ENCODE measurements around the gene NTM. TPM values are rescaled to one million over a fixed set of nuclear protein-coding genes. Genes with fewer than 3 reads are reported as not detected.
A peak's percentile ranks its signal among the peaks of the same experiment; 100 is the strongest.

NTM gene
- total RNA-seq, 4 donors from 2014 or later = 3.6 to 11.8 (median 7.8) TPM

DNA sequence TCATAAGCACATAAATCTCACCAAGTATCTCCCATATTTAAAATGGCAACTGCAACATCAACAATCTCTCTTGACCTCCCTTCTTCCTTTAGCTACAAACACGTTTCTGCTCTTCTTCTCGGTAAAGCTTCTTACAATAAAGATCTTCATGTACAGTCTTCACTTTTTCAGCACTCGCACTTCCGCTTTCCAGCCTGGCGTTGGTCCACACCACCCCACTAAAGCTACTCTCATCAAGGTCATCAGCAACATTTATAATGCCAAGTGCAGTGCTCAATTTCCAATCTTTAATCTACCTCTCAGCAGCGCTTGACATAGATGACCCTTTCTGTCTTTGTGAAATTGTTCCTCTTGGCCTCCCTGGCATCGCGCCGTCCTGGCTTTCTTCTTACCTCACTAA, 33.6 kb downstream of the NTM start:
- H3K4me1 ChIP-seq = no peaks in the 10 kb centered on the region
- no peak overlapping the region for H3K27ac ChIP-seq
- H3K36me3 ChIP-seq = no peaks in the 10 kb centered on the region
- ATAC-seq = no peak
- H3K9me3 ChIP-seq = no peaks in the 10 kb centered on the region
- no peak overlapping the region for H3K4me3 ChIP-seq
- TF ChIP-seq, protein P1, sequence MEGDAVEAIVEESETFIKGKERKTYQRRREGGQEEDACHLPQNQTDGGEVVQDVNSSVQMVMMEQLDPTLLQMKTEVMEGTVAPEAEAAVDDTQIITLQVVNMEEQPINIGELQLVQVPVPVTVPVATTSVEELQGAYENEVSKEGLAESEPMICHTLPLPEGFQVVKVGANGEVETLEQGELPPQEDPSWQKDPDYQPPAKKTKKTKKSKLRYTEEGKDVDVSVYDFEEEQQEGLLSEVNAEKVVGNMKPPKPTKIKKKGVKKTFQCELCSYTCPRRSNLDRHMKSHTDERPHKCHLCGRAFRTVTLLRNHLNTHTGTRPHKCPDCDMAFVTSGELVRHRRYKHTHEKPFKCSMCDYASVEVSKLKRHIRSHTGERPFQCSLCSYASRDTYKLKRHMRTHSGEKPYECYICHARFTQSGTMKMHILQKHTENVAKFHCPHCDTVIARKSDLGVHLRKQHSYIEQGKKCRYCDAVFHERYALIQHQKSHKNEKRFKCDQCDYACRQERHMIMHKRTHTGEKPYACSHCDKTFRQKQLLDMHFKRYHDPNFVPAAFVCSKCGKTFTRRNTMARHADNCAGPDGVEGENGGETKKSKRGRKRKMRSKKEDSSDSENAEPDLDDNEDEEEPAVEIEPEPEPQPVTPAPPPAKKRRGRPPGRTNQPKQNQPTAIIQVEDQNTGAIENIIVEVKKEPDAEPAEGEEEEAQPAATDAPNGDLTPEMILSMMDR (IDR thresholded peaks at IDR 0.05) = no peak
- TF ChIP-seq POLR2AphosphoS5 (IDR thresholded peaks at IDR 0.05) (no peak), EP300 (IDR thresholded peaks at IDR 0.05) (no peak), POLR2A (IDR thresholded peaks at IDR 0.05) (no peak)
- 84 to 98% methylated on average over 8 to 9 of the region's 9 CpGs for WGBS, 2 donors (ENCODE audit: low coverage in 1 of 2)
- H3K27me3 ChIP-seq = no peaks in the 10 kb centered on the region

DNA sequence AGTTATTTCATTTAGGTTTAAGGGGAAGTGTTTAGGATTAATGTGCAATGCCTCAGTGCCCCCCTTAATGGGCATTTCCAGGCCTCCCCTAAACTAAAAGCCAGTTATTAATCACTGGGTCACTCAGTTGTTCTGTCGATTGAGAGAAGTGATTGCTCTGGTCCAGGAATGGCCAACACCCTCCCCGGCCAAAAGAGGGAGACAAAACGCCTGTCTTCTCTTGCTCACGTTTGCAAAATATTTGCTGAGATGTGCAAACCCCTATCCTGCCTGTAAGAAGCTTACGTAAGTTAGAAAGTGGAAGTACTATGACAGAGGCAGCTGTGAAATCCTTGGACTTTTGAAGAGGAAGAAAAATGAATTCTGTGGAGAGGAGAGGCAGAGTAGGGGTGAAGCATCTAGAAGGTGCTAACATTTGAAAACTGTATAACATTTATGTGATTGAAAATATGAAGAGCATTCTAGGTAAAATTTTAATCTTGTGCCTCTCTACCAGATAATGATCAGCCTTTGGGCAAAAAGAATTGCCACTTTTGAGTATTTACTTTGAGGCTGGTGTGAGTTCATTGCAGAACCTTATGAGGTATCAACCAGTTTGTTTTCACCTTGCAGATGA, 37.7 kb downstream of the NTM start:
- H3K9me3 ChIP-seq = no peaks in the 10 kb centered on the region
- peak; percentile 69 for ATAC-seq
- H3K27me3 ChIP-seq = no peaks in the 10 kb centered on the region
- H3K36me3 ChIP-seq = no peaks in the 10 kb centered on the region
- no peak overlapping the region for H3K4me3 ChIP-seq
- TF ChIP-seq, protein P1 (IDR thresholded peaks at IDR 0.05) = peak in 1 of 4 experiments; percentile 25
- TF ChIP-seq EP300 (IDR thresholded peaks at IDR 0.05) = no peak
- whole genome bisulfite sequencing, 2 donors (ENCODE audit: low coverage in 1 of 2) = 41 to 56% methylated on average over 3 to 5 of the region's 5 CpGs
- H3K27ac ChIP-seq = no peak overlapping the region
- no peaks in the 10 kb centered on the region for H3K4me1 ChIP-seq

DNA sequence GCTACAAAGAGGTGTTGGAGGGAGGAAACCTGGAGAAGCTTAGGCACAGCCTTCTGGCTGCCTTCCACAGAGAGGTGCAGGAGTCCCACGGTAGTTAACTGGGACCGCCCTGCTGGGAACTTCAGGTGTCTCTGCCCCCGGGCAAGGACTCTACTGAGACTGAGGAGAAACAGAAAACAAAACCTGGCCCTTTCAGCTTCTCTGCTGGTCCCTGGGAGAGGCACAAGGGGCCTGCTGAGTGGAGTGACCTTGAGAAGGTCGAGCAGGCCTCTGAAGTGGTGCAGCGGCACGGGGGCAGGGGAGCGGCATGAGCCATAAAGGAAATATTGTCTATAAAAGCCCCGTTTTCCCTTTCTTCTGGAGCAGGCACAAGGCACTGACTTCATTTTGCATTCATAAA, 38.9 kb downstream of the NTM start:
- WGBS, 2 donors (ENCODE audit: low coverage in 1 of 2) = 66 to 80% methylated on average over 5 to 8 of the region's 8 CpGs
- Histone ChIP-seq H3K36me3 (no peaks in the 10 kb centered on the region), H3K4me3 (no peak overlapping the region), H3K4me1 (no peaks in the 10 kb centered on the region), H3K27me3 (no peaks in the 10 kb centered on the region), H3K9me3 (no peaks in the 10 kb centered on the region), H3K27ac (no peak overlapping the region)
- ATAC-seq = no peak
- TF ChIP-seq EP300 (IDR thresholded peaks at IDR 0.05) (no peak), POLR2AphosphoS5 (IDR thresholded peaks at IDR 0.05) (no peak), POLR2A (IDR thresholded peaks at IDR 0.05) (no peak)
- TF ChIP-seq, protein P1 (IDR thresholded peaks at IDR 0.05) = no peak

DNA sequence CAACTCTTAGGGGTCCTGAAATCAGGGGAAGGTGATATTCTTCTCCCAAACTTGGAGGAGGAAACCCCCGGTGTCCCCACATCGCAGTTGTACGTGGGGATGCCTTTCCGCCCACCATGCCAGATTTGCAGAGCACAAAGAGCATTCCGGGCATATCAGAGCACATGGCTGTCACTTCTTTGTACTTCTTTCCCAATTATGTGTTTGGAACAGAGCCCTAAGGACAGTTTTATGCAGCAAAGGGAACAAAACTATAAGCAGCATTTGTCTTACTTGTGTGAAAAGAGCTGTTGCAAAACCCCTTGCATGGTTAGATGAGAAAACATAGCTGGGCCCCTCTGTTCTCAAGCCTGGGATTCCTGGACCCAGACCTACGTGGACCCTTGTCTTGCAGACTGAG, 41.2 kb downstream of the NTM start:
- Histone ChIP-seq H3K36me3 (no peaks in the 10 kb centered on the region), H3K4me3 (no peak overlapping the region), H3K9me3 (no peaks in the 10 kb centered on the region), H3K27me3 (no peaks in the 10 kb centered on the region), H3K27ac (no peak overlapping the region), H3K4me1 (no peaks in the 10 kb centered on the region)
- ATAC-seq = no peak
- no peak for TF ChIP-seq EP300 (IDR thresholded peaks at IDR 0.05)
- no peak for TF ChIP-seq POLR2AphosphoS5 (IDR thresholded peaks at IDR 0.05)
- TF ChIP-seq POLR2A (IDR thresholded peaks at IDR 0.05) = no peak
- TF ChIP-seq, protein P1 (IDR thresholded peaks at IDR 0.05) = no peak
- WGBS, 2 donors (ENCODE audit: low coverage in 1 of 2) = 52 to 86% methylated on average over 2 to 4 of the region's 6 CpGs

DNA sequence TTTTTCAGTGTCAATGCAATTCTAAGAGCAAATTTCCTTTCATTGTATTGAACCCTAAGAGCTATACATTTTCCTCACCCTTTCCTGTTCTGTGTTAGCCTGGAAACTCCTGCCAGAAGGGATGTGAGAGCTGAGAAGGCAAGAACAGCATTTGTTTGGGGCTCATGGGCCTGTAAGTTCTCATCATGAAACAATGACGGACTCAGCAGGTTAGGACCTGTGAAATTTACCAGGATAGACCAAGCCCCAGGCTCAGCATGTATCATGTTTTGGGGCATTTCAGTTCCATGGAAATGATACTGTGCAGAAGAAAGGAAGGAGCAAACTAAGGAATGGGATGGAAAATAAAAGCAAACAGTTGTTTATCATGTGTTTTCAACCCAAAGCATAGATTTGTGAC, 41.6 kb downstream of the NTM start:
- no peak overlapping the region for H3K4me3 ChIP-seq
- H3K4me1 ChIP-seq = no peaks in the 10 kb centered on the region
- H3K27ac ChIP-seq = no peak overlapping the region
- ATAC-seq = no peak
- TF ChIP-seq POLR2A (IDR thresholded peaks at IDR 0.05) (no peak), EP300 (IDR thresholded peaks at IDR 0.05) (no peak), POLR2AphosphoS5 (IDR thresholded peaks at IDR 0.05) (no peak)
- TF ChIP-seq, protein P1 (IDR thresholded peaks at IDR 0.05) = no peak
- H3K27me3 ChIP-seq = no peaks in the 10 kb centered on the region
- WGBS, 2 donors (ENCODE audit: low coverage in 1 of 2) = 33 to 86% methylated on average over 1 of the region's 1 CpG
- H3K36me3 ChIP-seq = no peaks in the 10 kb centered on the region
- H3K9me3 ChIP-seq = no peaks in the 10 kb centered on the region
